Kidney (tissue), 14 donors: ENCODE results near the gene CEP68. TPM values are rescaled to one million over a fixed set of nuclear protein-coding genes. Genes with fewer than 3 reads are reported as not detected.

Experiments
- DNase-seq, 5 donors: peaks; one replicate each; pipeline ENCODE4 v3.0.0-alpha.2; 2013 to 2020
- FAIRE-seq: peaks from 2 replicates; lab custom pipeline; 2012; peaks lifted over from hg19 to GRCh38; lab: Jason Lieb, UNC
- H3K27ac ChIP-seq, 2 donors: one replicate each; pipeline ENCODE4 v1.7.0; 2013; ENCODE audit warnings: low read depth in 2 of 2, low read length in 2 of 2, inconsistent platforms in 1 of 2
- H3K27me3 ChIP-seq: one replicate; pipeline ENCODE4 v1.7.1; 2013; ENCODE audit warnings: low read length, inconsistent platforms; ENCODE audit not compliant: control insufficient read depth, insufficient read depth
- H3K36me3 ChIP-seq, 3 donors: one replicate each; pipeline versions ENCODE4 v1.7.0 to v1.7.1; 2013; ENCODE audit warnings: low read length in 3 of 3, control low read depth in 1 of 3, inconsistent platforms in 1 of 3; ENCODE audit not compliant: insufficient read depth in 3 of 3, control insufficient read depth in 2 of 3
- H3K4me1 ChIP-seq, 3 donors: one replicate each; pipeline versions ENCODE4 v1.7.0 to v1.7.1; 2013; ENCODE audit warnings: low read length in 3 of 3, inconsistent platforms in 1 of 3, low read depth in 1 of 3; ENCODE audit not compliant: control insufficient read depth in 2 of 3, insufficient read depth in 2 of 3
- H3K4me3 ChIP-seq, 3 donors: one replicate each; pipeline versions ENCODE4 v1.7.0 to v1.8.1; 2013; ENCODE audit warnings: low read length in 3 of 3, control low read depth in 1 of 3, inconsistent platforms in 1 of 3
- H3K9ac ChIP-seq, 3 donors: one replicate each; pipeline versions ENCODE4 v1.7.0 to v1.7.1; 2013; ENCODE audit warnings: low read length in 3 of 3, control low read depth in 1 of 3, inconsistent platforms in 1 of 3
- H3K9me3 ChIP-seq, 3 donors: one replicate each; pipeline versions ENCODE4 v1.7.0 to v1.7.1; 2013; ENCODE audit warnings: low read length in 3 of 3, control low read depth in 1 of 3, inconsistent platforms in 1 of 3; ENCODE audit not compliant: control insufficient read depth in 2 of 3, insufficient read depth in 1 of 3
- intact Hi-C: fragments of 100-400 bp; cut with DNase I; formaldehyde crosslinking; loops from one replicate; pipeline ENCODE4 v1.11.1; 2022
- polyA plus RNA-seq: library from polyadenylated mRNA; stranded (reverse); fragments of 350-450 nt; fragmentation: Illumina TruSeq; extraction: RNeasy Lipid Tissue Mini Kit (QIAGEN cat#74804); gene quantifications from one replicate; pipeline ENCODE4 v1.2.3, GENCODE V29; 2014; ENCODE audit warnings: low read depth, low replicate concordance; ENCODE audit not compliant: insufficient read depth
- total RNA-seq: library from RNA; stranded (reverse); fragmentation: NEBNext Ultra II Directional; extraction: Animal tissue kit (Norgen Biotek cat#: 25700); gene quantifications from one replicate; pipeline ENCODE4 v1.2.1, GENCODE V29; 2021
- TF ChIP-seq, protein P1 (sequence below): IDR thresholded peaks from 3 replicates; pipeline ENCODE4 v1.5.1; 2012; ENCODE audit warnings: mild to moderate bottlenecking, moderate library complexity, borderline replicate concordance; ENCODE audit not compliant: insufficient read depth; ENCODE audit errors: extremely low read depth
- donor health status: control.
- donor health status: control.
- donor health status: control.
- donor health status: control.
- donor health status: control.
- donor health status: DM: yes; HTN: yes; CAD: no.
- donor health status: Normal renal cell carcinoma (clear cell type).

Gene CEP68
- total and polyA plus RNA-seq, 2 donors from 2014 or later = 5.6 to 20.3 TPM

DNA sequence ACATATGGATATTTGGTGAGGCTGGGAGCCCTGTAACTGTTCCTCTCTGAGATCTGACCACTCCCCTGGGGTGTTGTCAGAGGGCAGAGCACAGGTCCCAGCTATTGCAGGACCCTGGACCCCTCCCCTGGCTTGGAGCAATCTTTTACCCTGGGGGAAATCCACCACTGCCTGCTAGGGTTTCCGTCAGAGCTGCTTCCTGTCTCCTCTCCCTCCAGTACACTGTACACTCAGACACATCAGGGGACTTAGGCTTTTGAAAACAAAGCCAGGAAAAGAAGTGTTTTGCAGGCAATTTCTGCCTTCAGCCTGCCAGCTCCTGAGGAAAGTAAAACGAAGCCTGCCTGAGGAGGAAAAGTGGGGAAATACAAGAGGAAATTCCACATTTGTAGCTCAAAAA lies 13.2 kb upstream of the CEP68 start:
- FAIRE-seq = no peak
- TF ChIP-seq, protein P1, sequence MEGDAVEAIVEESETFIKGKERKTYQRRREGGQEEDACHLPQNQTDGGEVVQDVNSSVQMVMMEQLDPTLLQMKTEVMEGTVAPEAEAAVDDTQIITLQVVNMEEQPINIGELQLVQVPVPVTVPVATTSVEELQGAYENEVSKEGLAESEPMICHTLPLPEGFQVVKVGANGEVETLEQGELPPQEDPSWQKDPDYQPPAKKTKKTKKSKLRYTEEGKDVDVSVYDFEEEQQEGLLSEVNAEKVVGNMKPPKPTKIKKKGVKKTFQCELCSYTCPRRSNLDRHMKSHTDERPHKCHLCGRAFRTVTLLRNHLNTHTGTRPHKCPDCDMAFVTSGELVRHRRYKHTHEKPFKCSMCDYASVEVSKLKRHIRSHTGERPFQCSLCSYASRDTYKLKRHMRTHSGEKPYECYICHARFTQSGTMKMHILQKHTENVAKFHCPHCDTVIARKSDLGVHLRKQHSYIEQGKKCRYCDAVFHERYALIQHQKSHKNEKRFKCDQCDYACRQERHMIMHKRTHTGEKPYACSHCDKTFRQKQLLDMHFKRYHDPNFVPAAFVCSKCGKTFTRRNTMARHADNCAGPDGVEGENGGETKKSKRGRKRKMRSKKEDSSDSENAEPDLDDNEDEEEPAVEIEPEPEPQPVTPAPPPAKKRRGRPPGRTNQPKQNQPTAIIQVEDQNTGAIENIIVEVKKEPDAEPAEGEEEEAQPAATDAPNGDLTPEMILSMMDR = no peak
- intact Hi-C loops = no loop called here
- no peak overlapping the region for H3K27ac ChIP-seq
- no peaks in the 10 kb centered on the region for H3K36me3 ChIP-seq
- H3K4me1 ChIP-seq = peaks cover 0 to 4% (median 0%) of the 10 kb centered on the region in 3 donors
- H3K9ac ChIP-seq = no peak overlapping the region
- H3K27me3 ChIP-seq = no peaks in the 10 kb centered on the region
- no peaks in the 10 kb centered on the region for H3K9me3 ChIP-seq
- no peak overlapping the region for H3K4me3 ChIP-seq
- DNase-seq = no peak

DNA sequence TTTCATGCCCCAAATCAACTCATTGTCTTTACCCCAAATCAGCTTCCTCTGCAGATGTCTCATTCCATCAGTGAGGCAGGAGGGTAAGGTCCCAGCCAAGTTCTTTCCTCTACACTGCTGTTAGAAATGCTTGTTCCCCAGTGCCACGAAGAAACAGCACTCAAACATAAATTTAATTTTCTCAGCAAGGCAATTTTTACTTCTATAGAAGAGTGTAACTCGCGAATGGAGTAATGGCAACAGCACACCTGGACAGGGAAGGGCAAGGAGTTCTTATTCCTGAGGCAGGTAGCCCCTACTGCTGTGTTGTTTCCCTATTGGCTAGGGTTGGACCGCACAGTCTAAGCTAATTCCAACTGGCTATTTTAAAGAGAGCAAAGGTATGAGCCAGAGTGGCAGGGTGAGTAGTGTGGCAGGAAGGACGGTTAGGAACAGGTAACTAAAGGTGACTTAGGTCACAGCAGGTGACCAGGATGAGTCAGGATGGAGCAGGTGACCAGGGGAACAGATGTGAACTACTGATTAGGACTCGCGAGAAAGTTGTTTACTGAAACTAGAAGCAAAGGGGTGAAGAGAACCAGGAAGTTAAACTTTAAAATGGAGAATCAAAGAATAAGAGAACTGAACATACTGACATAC lies 12.0 kb upstream of the CEP68 start:
- intact Hi-C loops = no loop called here
- DNase-seq (no peak), FAIRE-seq (no peak)
- Histone ChIP-seq H3K4me1 (peaks cover 0 to 4% (median 0%) of the 10 kb centered on the region in 3 donors), H3K4me3 (no peak overlapping the region), H3K9me3 (no peaks in the 10 kb centered on the region), H3K27me3 (no peaks in the 10 kb centered on the region), H3K9ac (no peak overlapping the region), H3K27ac (no peak overlapping the region), H3K36me3 (no peaks in the 10 kb centered on the region)
- TF ChIP-seq, protein P1 = no peak

DNA sequence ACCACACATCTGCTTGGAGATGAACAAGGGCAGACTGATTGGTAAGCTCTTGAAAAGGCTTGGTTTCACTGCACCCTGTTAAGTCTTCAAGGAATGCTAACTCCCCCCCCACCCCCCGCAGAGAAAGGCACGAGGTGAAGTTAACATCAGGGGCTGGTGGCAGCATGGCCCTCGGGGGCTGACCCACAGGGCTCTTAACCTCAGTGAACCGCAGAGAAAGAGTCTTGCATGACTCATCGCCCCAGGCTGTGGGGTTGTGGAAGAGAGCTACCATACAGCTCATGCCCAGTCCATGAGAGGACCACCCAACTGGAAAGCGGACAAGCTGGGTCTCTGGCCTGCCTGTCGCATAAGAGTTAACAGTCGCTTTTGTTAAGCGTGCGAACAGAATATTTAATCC lies 10.6 kb upstream of the CEP68 start:
- FAIRE-seq = no peak

More for the DNA sequence above, 10.6 kb upstream of the CEP68 start:
- DNase-seq = peak in 2 of 5 donors; percentile 29 to 54
- TF ChIP-seq, protein P1 = no peak
- H3K9ac ChIP-seq = no peak overlapping the region
- no peaks in the 10 kb centered on the region for H3K27me3 ChIP-seq
- H3K4me1 ChIP-seq = no peaks in the 10 kb centered on the region
- no peak overlapping the region for H3K4me3 ChIP-seq
- intact Hi-C loops = no loop called here
- H3K9me3 ChIP-seq = no peaks in the 10 kb centered on the region
- no peaks in the 10 kb centered on the region for H3K36me3 ChIP-seq
- no peak overlapping the region for H3K27ac ChIP-seq
